ENCODE results near the gene AIG1. TPM values are rescaled to one million over a fixed set of nuclear protein-coding genes. Genes with fewer than 3 reads are reported as not detected.
A peak's percentile ranks its signal among the peaks of the same experiment; 100 is the strongest.

AIG1 gene
- total and polyA plus RNA-seq, 2 of the 13 experiments (the other 11 are each of a cell fraction or from before 2014, with no cell fraction given) = 115 to 197 TPM

- TF ChIP-seq ZNF260 (CRISPR knock-in tag; IDR thresholded peaks at IDR 0.05; ENCODE audit: borderline replicate concordance, low read depth) = no peak
- no peak for TF ChIP-seq HOXD1 (CRISPR knock-in tag; IDR thresholded peaks at IDR 0.05)
- TF ChIP-seq ZNF672 (CRISPR knock-in tag; IDR thresholded peaks at IDR 0.05) = no peak
- TF ChIP-seq SMARCE1 (IDR thresholded peaks at IDR 0.05; ENCODE audit: borderline replicate concordance) = no peak
- 0 out of 2 replicates have a peak, but pooled peaks have one; percentile 11 for TF ChIP-seq FOSL2 (CRISPR knock-in tag; IDR thresholded peaks at IDR 0.05)
- TF ChIP-seq ARID5B (CRISPR knock-in tag; IDR thresholded peaks at IDR 0.05) = peak; percentile 15; the same call in 1 of the 2 replicates
- TF ChIP-seq ZNF362 (CRISPR knock-in tag; IDR thresholded peaks at IDR 0.05; ENCODE audit: borderline replicate concordance) = peak; percentile 62; the same call in 1 of the 2 replicates
- TF ChIP-seq ZNF770 (CRISPR knock-in tag; IDR thresholded peaks at IDR 0.05) = peak; percentile 69
- TF ChIP-seq PATZ1 (CRISPR knock-in tag; IDR thresholded peaks at IDR 0.05) = 0 out of 2 replicates have a peak, but pooled peaks have one; percentile 17
- TF ChIP-seq CEBPB (IDR thresholded peaks at IDR 0.05; ENCODE audit: borderline replicate concordance, low read depth, low read length) = peak; percentile 61; the same call in 1 of the 2 replicates
- 0 out of 2 replicates have a peak, but pooled peaks have one; percentile 20 for TF ChIP-seq GFI1 (CRISPR knock-in tag; IDR thresholded peaks at IDR 0.05; ENCODE audit: borderline replicate concordance)
- peak; percentile 62 for TF ChIP-seq ZNF7 (CRISPR knock-in tag; IDR thresholded peaks at IDR 0.05)
- TF ChIP-seq BRCA1 (CRISPR knock-in tag; IDR thresholded peaks at IDR 0.05) = no peak
Measured at GRCh38 chr6:143092768-143093167, 32.1 kb downstream of the AIG1 start (continued).

Data from HepG2 (cell line).